H1 (cell line): ENCODE measurements around the gene INPP4A. TPM values are rescaled to one million over a fixed set of nuclear protein-coding genes. Genes with fewer than 3 reads are reported as not detected.

Experiments
- CTCF ChIA-PET: fragments of 300-600 bp; sonication (Branson Sonifier 250); formaldehyde crosslinking; loops from one replicate; lab custom pipeline; 2021; ENCODE audit not compliant: partially characterized antibody; lab: Charles Lee
- POLR2A ChIA-PET: fragments of 300-600 bp; sonication (Branson Sonifier 250); formaldehyde crosslinking; loops from one replicate; lab custom pipeline; 2021; ENCODE audit warnings: inconsistent platforms; ENCODE audit not compliant: partially characterized antibody; lab: Charles Lee
- DNase-seq, 2 experiments: peaks; one replicate each; pipeline versions ENCODE4 v3.0.0 to v3.0.0-alpha.2; 2010 to 2022; ENCODE audit warnings: low spot score in 2 of 2, low read depth in 1 of 2, mixed read lengths in 1 of 2
- FAIRE-seq: peaks from 2 replicates; lab custom pipeline; 2011; peaks lifted over from hg19 to GRCh38; lab: Jason Lieb, UNC
- H2AFZ ChIP-seq: 2 replicates; pipeline ENCODE4 v1.8.1; 2012; ENCODE audit warnings: low read length, inconsistent platforms
- H2AK5ac ChIP-seq: 2 replicates; pipeline ENCODE4 v1.6.1; 2013; ENCODE audit warnings: low read depth, low read length
- H2BK120ac ChIP-seq: replicated peaks from 2 replicates; pipeline ENCODE3; 2013; ENCODE audit warnings: low read depth, low read length, inconsistent platforms
- H2BK12ac ChIP-seq: 2 replicates; pipeline ENCODE4 v1.6.1; 2013; ENCODE audit warnings: low read depth, low read length
- H2BK15ac ChIP-seq: 2 replicates; pipeline ENCODE4 v1.6.1; 2013; ENCODE audit warnings: low read length
- H2BK20ac ChIP-seq: 2 replicates; pipeline ENCODE4 v1.6.1; 2013; ENCODE audit warnings: low read length
- H2BK5ac ChIP-seq: 2 replicates; pipeline ENCODE4 v1.6.1; 2013; ENCODE audit warnings: low read depth, low read length
- H3K14ac ChIP-seq: 2 replicates; pipeline ENCODE4 v1.6.1; 2013; ENCODE audit warnings: inconsistent platforms; ENCODE audit not compliant: insufficient read length
- H3K18ac ChIP-seq: 2 replicates; pipeline ENCODE4 v1.6.1; 2013; ENCODE audit warnings: low read length; ENCODE audit errors: extremely low read depth
- H3K23ac ChIP-seq: 2 replicates; pipeline ENCODE4 v1.6.1; 2013; ENCODE audit warnings: inconsistent platforms; ENCODE audit not compliant: insufficient read length
- H3K23me2 ChIP-seq: 2 replicates; pipeline ENCODE4 v1.6.1; 2013; ENCODE audit warnings: low read depth, low read length
- H3K27ac ChIP-seq: 2 replicates; pipeline ENCODE4 v1.6.1; 2011; ENCODE audit warnings: low read depth, low read length, inconsistent platforms
- H3K27me3 ChIP-seq, 4 experiments: replicated peaks in 1 of 4; 1 replicate in 1 of 4; 2 replicates in 3 of 4; pipeline versions ENCODE4 v1.6.1 to v1.8.1; 2011 to 2013; ENCODE audit warnings: low read length in 3 of 4, mild to moderate bottlenecking in 3 of 4, inconsistent platforms in 2 of 4, mixed read lengths in 2 of 4, moderate library complexity in 1 of 4; ENCODE audit not compliant: control insufficient read depth in 3 of 4, insufficient read depth in 3 of 4; ENCODE audit errors: extremely low read depth in 1 of 4
- H3K36me3 ChIP-seq, 4 experiments: 2 replicates each; pipeline versions ENCODE4 v1.6.1 to v1.8.1; 2011 to 2013; ENCODE audit warnings: mild to moderate bottlenecking in 4 of 4, low read length in 3 of 4, moderate library complexity in 2 of 4, control low read depth in 1 of 4, inconsistent platforms in 1 of 4; ENCODE audit not compliant: insufficient read depth in 4 of 4, control insufficient read depth in 2 of 4
- H3K4ac ChIP-seq: replicated peaks from 2 replicates; pipeline ENCODE3; 2013; ENCODE audit warnings: low read length, low read depth, mixed read lengths, inconsistent platforms; ENCODE audit not compliant: insufficient read length
- H3K4me1 ChIP-seq, 4 experiments: replicated peaks in 1 of 4; 1 replicate in 1 of 4; 2 replicates in 3 of 4; pipeline versions ENCODE4 v1.6.1 to v1.8.1; 2011 to 2013; ENCODE audit warnings: low read length in 3 of 4, inconsistent platforms in 2 of 4, mixed read lengths in 1 of 4; ENCODE audit not compliant: insufficient read depth in 4 of 4, control insufficient read depth in 3 of 4
- H3K4me2 ChIP-seq, 2 experiments: 2 replicates each; pipeline versions ENCODE4 v1.6.1 to v1.8.1; 2011 to 2013; ENCODE audit warnings: low read depth in 2 of 2, low read length in 2 of 2, control low read depth in 1 of 2, inconsistent platforms in 1 of 2, mild to moderate bottlenecking in 1 of 2; ENCODE audit not compliant: insufficient read depth in 1 of 2
- H3K4me3 ChIP-seq, 4 experiments: fragments of 200-600, 300-600 bp in 1 of 4; sonication (generic), shearing (Covaris generic), sonication (Bioruptor Twin) in 1 of 4; 2 replicates each; pipeline versions ENCODE4 v1.5.1 to v1.8.1; 2011 to 2016; ENCODE audit warnings: low read length in 4 of 4, low read depth in 3 of 4, control low read depth in 2 of 4, inconsistent platforms in 2 of 4, mild to moderate bottlenecking in 2 of 4, mixed read lengths in 1 of 4, moderate library complexity in 1 of 4; ENCODE audit not compliant: insufficient read depth in 2 of 4; ENCODE audit errors: extremely low read depth in 1 of 4
- H3K56ac ChIP-seq: replicated peaks from 2 replicates; pipeline ENCODE3; 2013; ENCODE audit warnings: low read depth, mild to moderate bottlenecking, mixed read lengths, low read length, inconsistent platforms; ENCODE audit not compliant: insufficient read length
- H3K79me1 ChIP-seq: 2 replicates; pipeline ENCODE4 v1.6.1; 2013; ENCODE audit warnings: low read depth, low read length, control low read depth
- H3K79me2 ChIP-seq, 2 experiments: 2 replicates each; pipeline versions ENCODE4 v1.6.1 to v1.8.1; 2012 to 2013; ENCODE audit warnings: low read length in 2 of 2, mild to moderate bottlenecking in 2 of 2, inconsistent platforms in 1 of 2; ENCODE audit not compliant: insufficient read depth in 2 of 2, control insufficient read depth in 1 of 2
- H3K9ac ChIP-seq, 4 experiments: replicated peaks in 1 of 4; 1 replicate in 1 of 4; 2 replicates in 3 of 4; pipeline versions ENCODE4 v1.6.1 to v1.8.1; 2011 to 2013; ENCODE audit warnings: low read depth in 3 of 4, low read length in 3 of 4, control low read depth in 2 of 4, mild to moderate bottlenecking in 2 of 4, moderate library complexity in 2 of 4, inconsistent platforms in 1 of 4; ENCODE audit errors: extremely low read depth in 1 of 4
- H3K9me3 ChIP-seq, 2 experiments: 2 replicates each; pipeline versions ENCODE4 v1.6.1 to v1.8.1; 2012 to 2013; ENCODE audit warnings: mild to moderate bottlenecking in 2 of 2, moderate library complexity in 2 of 2, control low read depth in 1 of 2, inconsistent platforms in 1 of 2, low read depth in 1 of 2, low read length in 1 of 2, mixed read lengths in 1 of 2; ENCODE audit not compliant: insufficient read depth in 2 of 2
- H4K20me1 ChIP-seq, 2 experiments: replicated peaks in 1 of 2; 2 replicates each; pipeline versions ENCODE3 to v1.8.1; 2011 to 2013; ENCODE audit warnings: inconsistent platforms in 2 of 2, low read length in 2 of 2, mild to moderate bottlenecking in 1 of 2; ENCODE audit not compliant: insufficient read depth in 2 of 2, control insufficient read depth in 1 of 2
- H4K5ac ChIP-seq: 2 replicates; pipeline ENCODE4 v1.6.1; 2013; ENCODE audit warnings: low read length, low read depth, mixed read lengths, inconsistent platforms; ENCODE audit not compliant: insufficient read length
- H4K8ac ChIP-seq: 2 replicates; pipeline ENCODE4 v1.8.0; 2013; ENCODE audit warnings: mild to moderate bottlenecking, moderate library complexity, low read length, inconsistent platforms; ENCODE audit not compliant: insufficient read depth; ENCODE audit errors: extremely low read depth
- H4K91ac ChIP-seq: replicated peaks from 2 replicates; pipeline ENCODE3; 2013; ENCODE audit warnings: low read length, mixed read lengths, inconsistent platforms; ENCODE audit not compliant: insufficient read length
- BRCA1 ChIP-seq: IDR thresholded peaks from 2 replicates; pipeline ENCODE4 v1.6.1; 2012; ENCODE audit warnings: low read depth, low read length, improper control_type of control experiment
- RXRA ChIP-seq: IDR thresholded peaks from 2 replicates; pipeline ENCODE4 v1.6.1; 2011; ENCODE audit warnings: low read depth, mild to moderate bottlenecking, low read length, moderate library complexity; ENCODE audit not compliant: insufficient read depth
- WGBS, 2 experiments: shearing (Covaris generic) in 1 of 2; methylation state at CpG; one replicate each; pipeline versions ENCODE4 v1.1.6 to v1.1.7; 2013 to 2015; ENCODE audit warnings: low lambda C conversion rate in 2 of 2, mixed read lengths in 2 of 2, inconsistent platforms in 1 of 2, low coverage in 1 of 2, missing lambda C conversion rate in 1 of 2; ENCODE audit not compliant: insufficient replicate concordance in 2 of 2, insufficient coverage in 1 of 2, insufficient read length in 1 of 2; ENCODE audit errors: extremely low coverage in 1 of 2, missing lambda C conversion rate in 1 of 2; 5-methylcytosine and 5-hydroxymethylcytosine counted together
- polyA plus RNA-seq, 7 experiments: library from polyadenylated mRNA; depleted of rRNA in 3 of 7; stranded (reverse) in 5 of 7; unstranded in 2 of 7; fragments of >200 nt in 5 of 7; fragments of 200-250 nt in 2 of 7; gene quantifications; 1 replicate in 5 of 7; 2 replicates in 1 of 7; 4 replicates in 1 of 7; pipeline versions ENCODE4 v1.2.1 to v1.2.3, GENCODE V29; 2011 to 2013; ENCODE audit warnings: missing spikeins in 2 of 7, mixed read lengths in 2 of 7
- total RNA-seq: library from RNA; stranded (reverse); fragmentation: NEBNext Ultra II Directional; extraction: Animal tissue kit (Norgen Biotek cat#: 25700); gene quantifications from 2 replicates; pipeline ENCODE4 v1.2.1, GENCODE V29; 2021

INPP4A gene
- total and polyA plus RNA-seq, 2 of the 8 experiments (the other 6 are each of a cell fraction or from before 2014, with no cell fraction given): 25.6 to 34.3 TPM

GRCh38 chr2:98434492-98434891 is 10.2 kb upstream of the INPP4A start:
- Histone ChIP-seq H2BK15ac (no peak overlapping the region), H2BK5ac (no peak overlapping the region), H3K56ac (no peak overlapping the region), H3K4me1 (peaks cover 0 to 4% (median 2%) of the 10 kb centered on the region in 4 experiments; a peak in 3 of 7 replicates), H2BK120ac (no peak overlapping the region), H4K20me1 (no peaks in the 10 kb centered on the region), H4K8ac (no peak overlapping the region), H3K4me2 (no peak overlapping the region), H3K9ac (no peak overlapping the region), H2BK20ac (0 out of 2 replicates have a peak overlapping the region, but pooled peaks have one; percentile 4), H3K23ac (no peak overlapping the region), H2BK12ac (no peak overlapping the region), H3K79me2 (no peaks in the 10 kb centered on the region), H3K36me3 (peaks cover 0 to 9% (median 0%) of the 10 kb centered on the region in 4 experiments; a peak in 2 of 8 replicates), H3K18ac (no peak overlapping the region), H4K91ac (no peak overlapping the region), H3K9me3 (peaks cover 24 to 35% of the 10 kb centered on the region in 2 experiments), H2AFZ (no peak overlapping the region), H3K27me3 (no peaks in the 10 kb centered on the region), H3K14ac (no peak overlapping the region), H4K5ac (no peak overlapping the region), H2AK5ac (no peak overlapping the region), H3K4me3 (no peak overlapping the region), H3K27ac (no peak overlapping the region), H3K79me1 (no peaks in the 10 kb centered on the region), H3K4ac (no peak overlapping the region), H3K23me2 (no peaks in the 10 kb centered on the region)
- 80% methylated on average over 3 of the region's 3 CpGs; no CpG with 5 or more reads in 1 of the 2 experiments for WGBS, 2 experiments
- DNase-seq: no peak
- FAIRE-seq: no peak
- ChIA-PET POLR2A (no interaction called here), CTCF (interaction anchor here (1.6 kb wide), 1 partner anchor 14 kb away, joined by 4 read pairs; no protein-coding TSS in a partner anchor)
- TF ChIP-seq BRCA1 (no peak), RXRA (no peak)
